ENCODE results near the gene DGUOK.

- no peak for TF ChIP-seq EP300 (conservative IDR thresholded peaks at IDR 0.05; ENCODE audit: poor library complexity, severe bottlenecking)
- no peak for TF ChIP-seq SMC3 (conservative IDR thresholded peaks at IDR 0.05; ENCODE audit: poor library complexity)
- TF ChIP-seq CTCF (IDR thresholded peaks at IDR 0.05; ENCODE audit: poor library complexity, severe bottlenecking), result no peak
These were observed 4.0 kb upstream of the DGUOK start for GRCh38 chr2:73922681-73923080.

Data from neural cell (in vitro differentiated cells).